HepG2 (cell line): ENCODE data around the gene CHKA. TPM values are rescaled to one million over a fixed set of nuclear protein-coding genes. Genes with fewer than 3 reads are reported as not detected.

Source experiments
- ATF1 ChIP-seq: IDR thresholded peaks from 2 replicates; pipeline ENCODE4 v1.6.1; 2016; ENCODE audit warnings: mild to moderate bottlenecking, control low read depth
- DMTF1 ChIP-seq: sonication (generic); formaldehyde crosslinking; IDR thresholded peaks from 2 replicates; pipeline ENCODE4 v1.4.0; 2020; ENCODE audit warnings: mild to moderate bottlenecking, missing genetic modification reagents
- E2F2 ChIP-seq: sonication (generic); formaldehyde crosslinking; IDR thresholded peaks from 2 replicates; pipeline ENCODE4 v1.4.0; 2020; ENCODE audit warnings: missing genetic modification reagents, borderline replicate concordance
- GABPA ChIP-seq, 2 experiments: IDR thresholded peaks; 2 replicates each; pipeline ENCODE4 v1.6.1; 2011 to 2016; ENCODE audit warnings: low read depth in 2 of 2, low read length in 1 of 2, missing biosample characterization in 1 of 2, missing genetic modification characterization in 1 of 2
- HBP1 ChIP-seq: IDR thresholded peaks from 2 replicates; pipeline ENCODE4 v1.6.1; 2016; ENCODE audit warnings: low read depth, control low read depth
- KMT2A ChIP-seq: sonication (generic); formaldehyde crosslinking; IDR thresholded peaks from 2 replicates; pipeline ENCODE4 v1.4.0; 2020; ENCODE audit warnings: missing genetic modification reagents
- MIXL1 ChIP-seq: IDR thresholded peaks from 2 replicates; pipeline ENCODE4 v1.6.1; 2016
- MTA1 ChIP-seq: sonication (generic); formaldehyde crosslinking; IDR thresholded peaks from 2 replicates; pipeline ENCODE4 v1.4.0; 2020; ENCODE audit warnings: missing genetic modification reagents, mild to moderate bottlenecking, borderline replicate concordance
- NFE2L2 ChIP-seq: fragments of 150-350 bp; IDR thresholded peaks from 2 replicates; pipeline ENCODE4 v1.6.1; 2014; ENCODE audit warnings: low read length
- PCBP1 ChIP-seq: fragments of 200-400 bp; formaldehyde crosslinking; IDR thresholded peaks from 2 replicates; pipeline ENCODE4 v1.6.1; 2017; ENCODE audit warnings: mild to moderate bottlenecking, low read depth, low read length, borderline replicate concordance
- PHF21A ChIP-seq: sonication (generic); formaldehyde crosslinking; IDR thresholded peaks from 2 replicates; pipeline ENCODE4 v1.5.0; 2020; ENCODE audit warnings: mild to moderate bottlenecking, missing genetic modification reagents
- STAG1 ChIP-seq: sonication (generic); formaldehyde crosslinking; IDR thresholded peaks from 2 replicates; pipeline ENCODE4 v1.4.0; 2020; ENCODE audit warnings: missing genetic modification reagents
- TARDBP ChIP-seq: sonication (generic); formaldehyde crosslinking; IDR thresholded peaks from 2 replicates; pipeline ENCODE4 v1.8.0; 2022; ENCODE audit warnings: mild to moderate bottlenecking, missing genetic modification reagents
- ZBTB37 ChIP-seq: sonication (generic); formaldehyde crosslinking; IDR thresholded peaks from 2 replicates; pipeline ENCODE4 v1.4.0; 2020; ENCODE audit warnings: mild to moderate bottlenecking, missing genetic modification reagents
- ZFP90 ChIP-seq: sonication (generic); formaldehyde crosslinking; IDR thresholded peaks from 2 replicates; pipeline ENCODE4 v1.8.0; 2022; ENCODE audit warnings: missing genetic modification reagents, mild to moderate bottlenecking, inconsistent platforms, borderline replicate concordance
- ZIK1 ChIP-seq: sonication (generic); formaldehyde crosslinking; IDR thresholded peaks from 2 replicates; pipeline ENCODE4 v1.5.0; 2020; ENCODE audit warnings: mild to moderate bottlenecking, low read depth, missing genetic modification reagents, borderline replicate concordance
- ZNF292 ChIP-seq: sonication (generic); formaldehyde crosslinking; IDR thresholded peaks from 2 replicates; pipeline ENCODE4 v1.8.1; 2022; ENCODE audit warnings: mild to moderate bottlenecking, low read depth, missing genetic modification reagents, borderline replicate concordance
- ZNF547 ChIP-seq: sonication (generic); formaldehyde crosslinking; IDR thresholded peaks from 2 replicates; pipeline ENCODE4 v1.5.1; 2020; ENCODE audit warnings: mild to moderate bottlenecking, missing genetic modification reagents
- ZNF597 ChIP-seq: sonication (generic); formaldehyde crosslinking; IDR thresholded peaks from 2 replicates; pipeline ENCODE4 v1.5.0; 2020; ENCODE audit warnings: missing genetic modification reagents
- ZNF720 ChIP-seq: sonication (generic); formaldehyde crosslinking; IDR thresholded peaks from 2 replicates; pipeline ENCODE4 v1.4.0; 2020; ENCODE audit warnings: missing genetic modification reagents
- ZSCAN22 ChIP-seq: sonication (generic); formaldehyde crosslinking; IDR thresholded peaks from 2 replicates; pipeline ENCODE4 v1.4.0; 2020; ENCODE audit warnings: mild to moderate bottlenecking, missing genetic modification reagents
- polyA plus RNA-seq, 8 experiments: library from polyadenylated mRNA; depleted of rRNA in 3 of 8; stranded (reverse) in 7 of 8; unstranded in 1 of 8; fragments of >200 nt; fragmentation: Illumina TruSeq in 4 of 8; extraction: Trizol in 4 of 8; gene quantifications; 2 replicates each; pipeline versions ENCODE4 v1.2.1 to v1.2.3, GENCODE V29; 2011 to 2016; ENCODE audit warnings: low read depth in 4 of 8, missing spikeins in 1 of 8, mixed read lengths in 1 of 8; ENCODE audit not compliant: insufficient read depth in 1 of 8
- total RNA-seq, 5 experiments: library from RNA; depleted of rRNA; stranded (reverse); fragments of >200 nt; fragmentation: Illumina TruSeq; extraction: Trizol; gene quantifications; 2 replicates each; pipeline ENCODE4 v1.2.3, GENCODE V29; 2016; ENCODE audit warnings: low read depth in 1 of 5

Gene CHKA
- total and polyA plus RNA-seq, 2 of the 13 experiments (the other 11 are each of a cell fraction or from before 2014, with no cell fraction given), result 71.6 to 92.7 TPM

GRCh38 chr11:68016904-68017817 is 104.0 kb downstream of the CHKA start (continued):
- TF ChIP-seq ZIK1 (0 out of 2 replicates have a peak, but pooled peaks have one; percentile 22), ZFP90 (CRISPR knock-in tag) (0 out of 2 replicates have a peak, but pooled peaks have one; percentile 73), DMTF1 (no peak), KMT2A (CRISPR knock-in tag) (peak; percentile 13; the same call in 1 of the 2 replicates), HBP1 (CRISPR knock-in tag) (no peak), ZNF547 (CRISPR knock-in tag) (0 out of 2 replicates have a peak, but pooled peaks have one; percentile 39), GABPA (IDR thresholded peaks at IDR 0.05; ENCODE audit: low read depth, low read length) (no peak), GABPA (CRISPR knock-in tag; IDR thresholded peaks at IDR 0.05; ENCODE audit: low read depth) (no peak), MIXL1 (CRISPR knock-in tag) (peak; percentile 44; the same call in 1 of the 2 replicates), ZNF292 (peak; percentile 97), ZBTB37 (CRISPR knock-in tag) (peak; percentile 73; the same call in 1 of the 2 replicates), ZNF597 (CRISPR knock-in tag) (no peak), PHF21A (peak; percentile 97), PCBP1 (no peak), MTA1 (CRISPR knock-in tag) (peak; percentile 97), STAG1 (CRISPR knock-in tag) (peak; percentile 35; the same call in 1 of the 2 replicates), TARDBP (CRISPR knock-in tag) (peak; percentile 80), ZNF720 (CRISPR knock-in tag) (no peak), ATF1 (CRISPR knock-in tag) (no peak), E2F2 (CRISPR knock-in tag) (no peak), ZSCAN22 (CRISPR knock-in tag) (no peak), NFE2L2 (no peak)
